IMR-90 (cell line): ENCODE results near the gene DNAH8. TPM values are rescaled to one million over a fixed set of nuclear protein-coding genes. Genes with fewer than 3 reads are reported as not detected.

Experiments
- ATAC-seq: fragments of 200-7000 bp; cut with Tn5 transposase; 2 replicates; pipeline ENCODE4 v1.9.1; 2020; ENCODE audit warnings: low read depth, mild to moderate bottlenecking, moderate library complexity
- BruUV-seq: library from RNA; stranded (reverse); fragments of 400-500 nt; replicated peaks from 2 replicates; lab custom pipeline; 2021; lab: Mats Ljungman, UMichigan
- CTCF ChIA-PET: fragments of 300-600 bp; formaldehyde crosslinking; extraction: SDS; loops from one replicate; lab custom pipeline; 2021; ENCODE audit warnings: antibody characterized with exemption; lab: Yijun Ruan, JAX
- POLR2A ChIA-PET: fragments of 300-600 bp; sonication (Branson Sonifier 250); formaldehyde crosslinking; loops from one replicate; lab custom pipeline; 2022; ENCODE audit warnings: antibody characterized with exemption; ENCODE audit not compliant: unreplicated experiment; lab: Charles Lee
- DNase-seq: peaks from one replicate; pipeline ENCODE4 v3.0.0; 2013
- H2AFZ ChIP-seq: replicated peaks from 2 replicates; pipeline ENCODE3; 2013; ENCODE audit warnings: low read length, mild to moderate bottlenecking; ENCODE audit not compliant: poor library complexity
- H2AK5ac ChIP-seq: 2 replicates; pipeline ENCODE4 v1.6.1; 2013; ENCODE audit warnings: low read depth, low read length, inconsistent platforms
- H2AK9ac ChIP-seq: replicated peaks from 2 replicates; pipeline ENCODE3; 2013; ENCODE audit warnings: mild to moderate bottlenecking, low read depth, low read length, moderate library complexity; ENCODE audit not compliant: poor library complexity
- H2BK120ac ChIP-seq: 2 replicates; pipeline ENCODE4 v1.6.1; 2013; ENCODE audit warnings: low read depth, low read length, inconsistent platforms
- H2BK15ac ChIP-seq: 3 replicates; pipeline ENCODE4 v1.6.1; 2013; ENCODE audit warnings: low read depth, low read length, inconsistent platforms
- H2BK20ac ChIP-seq: 2 replicates; pipeline ENCODE4 v1.6.1; 2013; ENCODE audit warnings: low read depth, mild to moderate bottlenecking, inconsistent platforms, low read length, moderate library complexity
- H2BK5ac ChIP-seq: 2 replicates; pipeline ENCODE4 v1.6.1; 2013; ENCODE audit warnings: mild to moderate bottlenecking, low read depth, low read length, inconsistent platforms; ENCODE audit not compliant: poor library complexity, severe bottlenecking
- H3K14ac ChIP-seq: replicated peaks from 2 replicates; pipeline ENCODE4 v1.6.1; 2013; ENCODE audit warnings: low read depth, low read length, inconsistent platforms
- H3K18ac ChIP-seq: 2 replicates; pipeline ENCODE4 v1.6.1; 2013; ENCODE audit warnings: low read depth, low read length, control low read depth
- H3K23ac ChIP-seq: 2 replicates; pipeline ENCODE4 v1.6.1; 2013; ENCODE audit warnings: low read depth, low read length, inconsistent platforms
- H3K27ac ChIP-seq: 2 replicates; pipeline ENCODE4 v1.5.1; 2013; ENCODE audit warnings: mild to moderate bottlenecking, control low read depth, low read length; ENCODE audit not compliant: insufficient read depth
- H3K27me3 ChIP-seq: 2 replicates; pipeline ENCODE4 v1.6.1; 2013; ENCODE audit warnings: low read length; ENCODE audit not compliant: control insufficient read depth, insufficient read depth
- H3K36me3 ChIP-seq: 2 replicates; pipeline ENCODE4 v1.6.1; 2013; ENCODE audit warnings: low read length, mixed read lengths; ENCODE audit not compliant: control insufficient read depth, insufficient read depth
- H3K4ac ChIP-seq: 2 replicates; pipeline ENCODE4 v1.6.1; 2013; ENCODE audit warnings: low read depth, low read length, inconsistent platforms
- H3K4me1 ChIP-seq: 2 replicates; pipeline ENCODE4 v1.6.1; 2013; ENCODE audit warnings: low read length, mixed read lengths; ENCODE audit not compliant: control insufficient read depth, insufficient read depth
- H3K4me2 ChIP-seq: 2 replicates; pipeline ENCODE4 v1.6.1; 2013; ENCODE audit warnings: low read depth, mild to moderate bottlenecking, control low read depth, low read length, moderate library complexity
- H3K4me3 ChIP-seq: 2 replicates; pipeline ENCODE4 v1.5.1; 2013; ENCODE audit warnings: low read depth, mild to moderate bottlenecking, control low read depth, low read length, moderate library complexity; ENCODE audit not compliant: insufficient read depth
- H3K56ac ChIP-seq: 2 replicates; pipeline ENCODE4 v1.6.1; 2013; ENCODE audit warnings: low read length, inconsistent platforms; ENCODE audit not compliant: insufficient read depth; ENCODE audit errors: extremely low read depth
- H3K79me1 ChIP-seq, 2 experiments: 2 replicates each; pipeline ENCODE4 v1.6.1; 2013; ENCODE audit warnings: low read length in 2 of 2, inconsistent platforms in 1 of 2, low read depth in 1 of 2
- H3K9ac ChIP-seq: 2 replicates; pipeline ENCODE4 v1.6.1; 2013; ENCODE audit warnings: low read depth, low read length, control low read depth
- H3K9me1 ChIP-seq: 2 replicates; pipeline ENCODE4 v1.6.1; 2013; ENCODE audit warnings: low read length, inconsistent platforms; ENCODE audit not compliant: insufficient read depth
- H3K9me3 ChIP-seq: 2 replicates; pipeline ENCODE4 v1.6.1; 2013; ENCODE audit warnings: low read length; ENCODE audit not compliant: control insufficient read depth, insufficient read depth
- H4K20me1 ChIP-seq: 2 replicates; pipeline ENCODE4 v1.6.1; 2013; ENCODE audit warnings: low read length, inconsistent platforms; ENCODE audit not compliant: insufficient read depth
- H4K5ac ChIP-seq: 2 replicates; pipeline ENCODE4 v1.6.1; 2013; ENCODE audit warnings: mild to moderate bottlenecking, low read depth, low read length, control low read depth
- H4K8ac ChIP-seq, 2 experiments: 2 replicates each; pipeline ENCODE4 v1.6.1; 2013; ENCODE audit warnings: low read depth in 2 of 2, low read length in 2 of 2, control low read depth in 1 of 2, inconsistent platforms in 1 of 2
- H4K91ac ChIP-seq: 2 replicates; pipeline ENCODE4 v1.6.1; 2013; ENCODE audit warnings: low read depth, low read length, inconsistent platforms; ENCODE audit not compliant: insufficient read depth
- CEBPB ChIP-seq: IDR thresholded peaks from 2 replicates; pipeline ENCODE4 v1.6.1; 2012; ENCODE audit warnings: low read depth, low read length, improper control_type of control experiment
- CHD1 ChIP-seq: IDR thresholded peaks from 2 replicates; pipeline ENCODE4 v1.6.1; 2012; ENCODE audit warnings: low read depth, low read length, improper control_type of control experiment
- CTCF ChIP-seq: conservative IDR thresholded peaks from 2 replicates; pipeline ENCODE4 v1.5.1; 2012; ENCODE audit warnings: mild to moderate bottlenecking, low read depth, low read length, improper control_type of control experiment
- ELK1 ChIP-seq: fragments of 150-350 bp; IDR thresholded peaks from 2 replicates; pipeline ENCODE4 v1.6.1; 2016; ENCODE audit warnings: low read depth, mild to moderate bottlenecking, low read length, moderate library complexity, borderline replicate concordance
- FOS ChIP-seq: fragments of 150-350 bp; IDR thresholded peaks from 2 replicates; pipeline ENCODE4 v1.6.1; 2016; ENCODE audit warnings: low read depth, low read length
- MXI1 ChIP-seq: IDR thresholded peaks from 2 replicates; pipeline ENCODE4 v1.6.1; 2012; ENCODE audit warnings: low read depth, mild to moderate bottlenecking, low read length, moderate library complexity, borderline replicate concordance
- POLR2A ChIP-seq: IDR thresholded peaks from 2 replicates; pipeline ENCODE4 v1.6.1; 2012; ENCODE audit warnings: mild to moderate bottlenecking, low read depth, low read length
- SMC3 ChIP-seq: fragments of 150-350 bp; IDR thresholded peaks from 2 replicates; pipeline ENCODE4 v1.6.1; 2016; ENCODE audit warnings: low read depth, mild to moderate bottlenecking, antibody characterized with exemption, low read length, moderate library complexity
- dilution Hi-C: fragments of 300-500 bp; cut with HindIII; formaldehyde crosslinking; loops from one replicate; pipeline ENCODE4 v1.14.3; 2018; ENCODE audit warnings: low sequenced_read_pairs; ENCODE audit not compliant: unreplicated experiment
- in situ Hi-C: fragments of 300-500 bp; cut with MboI; formaldehyde crosslinking; loops from 3 replicates; pipeline ENCODE4 v1.14.3; 2019; ENCODE audit warnings: low sequenced_read_pairs, inconsistent platforms, mixed read lengths
- intact Hi-C: fragments of 100-400 bp; cut with micrococcal nuclease; formaldehyde crosslinking; loops from 2 replicates; pipeline ENCODE4 v1.10.0; 2022
- polyA plus RNA-seq, 3 experiments: library from polyadenylated mRNA; depleted of rRNA; stranded (reverse); fragments of >200 nt; gene quantifications; 2 replicates each; pipeline ENCODE4 v1.2.3, GENCODE V29; 2012; ENCODE audit warnings: low replicate concordance in 1 of 3
- total RNA-seq: library from RNA; depleted of rRNA; stranded (reverse); fragments of >200 nt; gene quantifications from 2 replicates; pipeline ENCODE4 v1.2.3, GENCODE V29; 2012

The DNAH8 gene
- total and polyA plus RNA-seq, 2 of the 4 experiments (the other 2 are of a cell fraction): not detected

- H3K4me1 ChIP-seq: no peaks in the 10 kb centered on the region
- no peak overlapping the region for H2BK20ac ChIP-seq
- H4K5ac ChIP-seq: no peak overlapping the region
- no peak overlapping the region for H3K27ac ChIP-seq
- BruUV-seq: no TSS peak
- H4K20me1 ChIP-seq: no peaks in the 10 kb centered on the region
- no peak overlapping the region for H3K56ac ChIP-seq
- CTCF ChIA-PET: no interaction called here
- H3K36me3 ChIP-seq: no peaks in the 10 kb centered on the region
- no peak overlapping the region for H4K8ac ChIP-seq
- dilution Hi-C loops (no loop called here), in situ Hi-C loops (no loop called here), intact Hi-C loops (no loop called here)
- H2AFZ ChIP-seq: no peak overlapping the region
- ATAC-seq (no peak), DNase-seq (no peak)
- no peak overlapping the region for H2AK9ac ChIP-seq
- H3K4me3 ChIP-seq: no peak overlapping the region
- TF ChIP-seq CEBPB (no peak), MXI1 (no peak), POLR2A (no peak), ELK1 (no peak), FOS (no peak), CTCF (no peak), SMC3 (no peak), CHD1 (no peak)
- H3K9me3 ChIP-seq: no peaks in the 10 kb centered on the region
- no peak overlapping the region for H3K4me2 ChIP-seq
- POLR2A ChIA-PET: no interaction called here
- H3K27me3 ChIP-seq: peaks cover 5% of the 10 kb centered on the region
- H3K9ac ChIP-seq: no peak overlapping the region
- no peak overlapping the region for H4K91ac ChIP-seq
- no peak overlapping the region for H2AK5ac ChIP-seq
- H3K79me1 ChIP-seq: no peaks in the 10 kb centered on the region
- no peak overlapping the region for H2BK15ac ChIP-seq
- no peak overlapping the region for H2BK5ac ChIP-seq
- H3K9me1 ChIP-seq: no peaks in the 10 kb centered on the region
- H3K14ac ChIP-seq: no peak overlapping the region
- no peak overlapping the region for H3K18ac ChIP-seq
- no peak overlapping the region for H2BK120ac ChIP-seq
- H3K23ac ChIP-seq: no peak overlapping the region
- H3K4ac ChIP-seq: no peak overlapping the region
Observed at GRCh38 chr6:38802497-38802896, 87.4 kb downstream of the DNAH8 start.
